IMR-90 (cell line): ENCODE results near the gene ZNF831.

Source experiments
- MAFK ChIP-seq: IDR thresholded peaks from 2 replicates; pipeline ENCODE4 v1.6.1; 2012; ENCODE audit warnings: low read depth, low read length, improper control_type of control experiment
- POLR2A ChIP-seq: IDR thresholded peaks from 2 replicates; pipeline ENCODE4 v1.6.1; 2012; ENCODE audit warnings: mild to moderate bottlenecking, low read depth, low read length
- TF ChIP-seq, protein P1 (sequence below): conservative IDR thresholded peaks from 2 replicates; pipeline ENCODE4 v1.5.1; 2012; ENCODE audit warnings: mild to moderate bottlenecking, low read depth, low read length, improper control_type of control experiment

DNA sequence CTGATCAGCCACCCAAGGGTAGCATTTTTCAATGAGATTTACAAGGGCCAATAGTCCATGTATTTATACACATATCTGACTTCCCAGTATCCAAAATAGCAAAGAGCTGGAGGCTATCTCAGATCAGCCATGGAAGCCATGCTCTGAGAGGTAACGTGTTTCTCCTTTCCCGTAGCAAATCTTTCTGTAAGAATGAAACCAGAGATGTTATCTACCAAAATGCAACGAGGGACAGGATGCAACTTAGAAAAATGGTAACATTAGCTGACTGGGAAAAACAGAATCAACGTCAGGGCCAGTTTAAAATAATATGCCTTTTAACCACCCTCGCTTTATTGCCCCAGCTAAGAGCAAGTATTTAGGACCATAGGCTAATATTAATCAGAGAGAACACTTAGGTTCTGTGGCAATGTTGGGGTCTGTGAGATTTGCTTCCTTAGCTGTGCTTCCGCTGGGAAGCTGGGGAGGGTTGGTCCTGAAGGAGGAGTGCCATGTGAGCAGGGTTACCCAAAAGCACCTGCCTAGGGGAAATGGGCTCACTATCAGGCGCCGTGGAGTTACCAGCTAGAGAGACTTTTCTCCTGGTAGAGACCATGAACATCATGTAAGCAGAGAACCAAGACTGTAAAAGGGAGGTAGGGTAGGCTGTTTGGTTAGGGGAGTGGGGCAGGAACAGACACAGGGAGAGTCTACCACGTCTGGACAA, 1.2 kb downstream of the ZNF831 start:
- TF ChIP-seq, protein P1, sequence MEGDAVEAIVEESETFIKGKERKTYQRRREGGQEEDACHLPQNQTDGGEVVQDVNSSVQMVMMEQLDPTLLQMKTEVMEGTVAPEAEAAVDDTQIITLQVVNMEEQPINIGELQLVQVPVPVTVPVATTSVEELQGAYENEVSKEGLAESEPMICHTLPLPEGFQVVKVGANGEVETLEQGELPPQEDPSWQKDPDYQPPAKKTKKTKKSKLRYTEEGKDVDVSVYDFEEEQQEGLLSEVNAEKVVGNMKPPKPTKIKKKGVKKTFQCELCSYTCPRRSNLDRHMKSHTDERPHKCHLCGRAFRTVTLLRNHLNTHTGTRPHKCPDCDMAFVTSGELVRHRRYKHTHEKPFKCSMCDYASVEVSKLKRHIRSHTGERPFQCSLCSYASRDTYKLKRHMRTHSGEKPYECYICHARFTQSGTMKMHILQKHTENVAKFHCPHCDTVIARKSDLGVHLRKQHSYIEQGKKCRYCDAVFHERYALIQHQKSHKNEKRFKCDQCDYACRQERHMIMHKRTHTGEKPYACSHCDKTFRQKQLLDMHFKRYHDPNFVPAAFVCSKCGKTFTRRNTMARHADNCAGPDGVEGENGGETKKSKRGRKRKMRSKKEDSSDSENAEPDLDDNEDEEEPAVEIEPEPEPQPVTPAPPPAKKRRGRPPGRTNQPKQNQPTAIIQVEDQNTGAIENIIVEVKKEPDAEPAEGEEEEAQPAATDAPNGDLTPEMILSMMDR: no peak
- TF ChIP-seq POLR2A: no peak
- no peak for TF ChIP-seq MAFK
